ENCODE data around the gene PLD3.

The PLD3 gene

GRCh38 chr19:40335101-40335500 is 13.4 kb upstream of the PLD3 start:
- ATAC-seq: no peak

- ATAC-seq: no peak
These were observed 12.5 kb upstream of the PLD3 start for GRCh38 chr19:40335855-40336600.

- no peak for ATAC-seq
These were observed 11.9 kb upstream of the PLD3 start for GRCh38 chr19:40336601-40336900.

DNA sequence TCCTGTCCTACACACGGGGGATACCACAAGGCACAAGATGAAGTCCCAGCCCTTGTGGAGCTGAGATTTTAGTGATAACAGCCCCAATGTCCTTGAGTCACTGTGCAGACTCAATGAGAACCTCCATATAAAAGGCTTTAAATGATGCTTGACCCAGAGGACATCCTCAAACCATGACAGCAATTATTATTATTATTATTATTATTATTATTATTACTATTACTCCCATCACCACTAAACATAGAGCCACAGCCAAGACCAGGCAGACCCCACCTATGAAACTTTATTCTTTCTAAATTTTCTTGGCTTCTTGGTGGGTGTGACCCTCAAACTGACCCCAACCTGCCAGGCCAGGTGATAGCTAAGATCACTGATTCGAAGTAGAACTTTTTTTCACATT is 11.4 kb upstream of the PLD3 start:
- ATAC-seq: no peak

- ATAC-seq: no peak
These were observed 10.9 kb upstream of the PLD3 start for GRCh38 chr19:40337594-40337993.

GRCh38 chr19:40339018-40339728 is 9.3 kb upstream of the PLD3 start:
- ATAC-seq: no peak

DNA sequence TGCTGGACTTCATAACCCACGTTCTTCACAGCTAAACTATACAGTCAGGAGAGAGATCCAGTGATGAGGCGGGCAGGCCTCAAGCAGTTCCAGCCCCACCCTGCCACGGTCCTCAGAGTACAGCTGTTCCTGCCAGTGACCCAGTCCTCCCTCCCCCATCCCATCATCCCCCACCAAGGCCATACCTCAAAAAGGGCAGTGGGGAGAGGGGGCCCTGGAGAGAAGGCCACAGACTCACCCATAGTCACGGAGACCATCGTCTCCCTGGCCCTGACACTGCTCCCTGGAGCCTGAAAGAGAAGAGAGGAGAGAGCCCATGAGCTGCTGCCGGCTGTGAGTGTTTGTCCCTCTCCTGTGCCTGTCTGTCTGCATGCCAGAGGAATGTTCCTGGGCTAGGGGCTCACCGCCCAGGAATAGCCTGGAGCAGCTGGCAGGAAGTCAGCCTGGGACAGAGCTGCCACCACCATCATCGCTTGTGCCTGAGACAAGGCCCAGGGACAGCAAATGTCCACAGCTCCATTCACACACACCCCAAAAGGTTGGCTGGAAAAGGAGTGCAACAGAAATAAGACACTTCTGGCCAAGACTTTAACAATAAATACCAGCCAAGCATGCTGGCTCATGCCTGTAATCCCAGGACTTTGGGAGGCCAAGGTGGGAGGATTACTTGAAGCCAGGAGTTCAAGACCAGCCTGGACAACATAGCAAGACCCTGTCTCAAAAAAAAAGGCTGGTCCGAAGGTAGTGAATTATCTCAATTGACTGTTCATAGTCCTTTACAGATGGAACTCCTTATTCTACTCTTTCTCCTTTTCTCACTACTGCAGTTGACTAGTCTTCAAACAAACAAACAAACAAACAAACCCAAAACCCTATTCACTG is 6.7 kb upstream of the PLD3 start:
- no peak for ATAC-seq

- no peak for ATAC-seq
These were observed 5.7 kb upstream of the PLD3 start for GRCh38 chr19:40342644-40343311.

GRCh38 chr19:40344422-40344821 is 4.1 kb upstream of the PLD3 start:
- ATAC-seq: no peak

DNA sequence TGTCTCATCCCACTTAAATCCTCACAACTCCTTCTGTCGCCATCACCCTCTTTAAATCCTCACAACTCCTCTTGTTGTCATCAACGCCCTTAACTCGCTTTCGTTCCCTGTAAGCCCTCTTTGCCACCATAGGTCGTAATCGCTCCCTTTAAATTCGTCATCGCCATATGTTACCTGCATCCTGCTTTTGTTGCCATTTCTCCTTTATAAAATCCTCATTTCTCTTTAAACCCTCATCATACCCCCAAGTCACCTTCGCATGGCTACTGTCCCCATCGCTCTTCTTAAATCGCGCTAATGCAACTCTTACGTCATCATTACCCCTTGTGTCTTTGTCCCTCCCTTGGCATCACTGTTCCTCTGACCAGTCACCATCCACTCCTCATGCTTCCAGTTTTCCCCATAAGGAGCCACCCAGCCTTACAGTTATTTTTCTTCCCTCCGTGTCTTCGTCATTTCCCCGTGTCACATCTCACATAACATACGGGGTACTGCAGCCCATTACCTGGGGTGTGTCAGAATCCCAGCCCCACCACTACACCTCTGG is 539 bp downstream of the PLD3 start:
- no peak for ATAC-seq

DNA sequence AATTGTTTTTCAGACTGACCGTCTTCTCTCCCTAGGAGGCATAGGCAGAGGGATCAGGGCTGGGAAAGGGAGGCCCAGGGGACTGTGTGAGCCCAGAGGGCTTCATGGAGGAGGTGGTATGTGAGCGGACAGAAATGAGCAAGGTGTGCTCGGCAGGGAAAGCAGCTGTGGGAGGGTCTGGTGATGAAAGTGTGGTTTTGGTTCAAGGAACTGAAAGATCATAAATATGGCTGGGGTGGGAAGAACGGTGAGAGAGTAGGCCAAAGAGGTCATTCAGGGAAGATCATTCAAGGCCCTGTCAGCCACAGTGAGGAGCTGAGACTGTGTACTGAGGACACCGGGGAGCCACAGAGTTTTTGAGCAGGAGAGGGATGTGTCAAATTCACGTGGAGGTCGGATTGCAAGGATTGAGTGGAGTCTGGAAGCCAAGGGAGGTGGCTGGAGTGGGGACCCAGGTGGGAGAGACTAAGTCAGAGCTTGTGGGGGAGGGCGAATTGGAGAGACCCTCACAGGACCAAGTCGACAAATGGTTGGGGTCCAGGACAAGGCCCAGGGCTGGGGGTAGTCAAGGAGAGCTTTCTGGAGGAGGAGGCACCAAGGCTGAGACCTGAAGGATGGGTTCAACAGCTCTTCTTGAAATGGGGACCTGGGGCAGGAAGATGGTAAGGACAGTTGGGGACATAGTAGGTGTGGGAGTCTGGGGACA is 7.6 kb downstream of the PLD3 start:
- no peak for ATAC-seq

GRCh38 chr19:40356681-40357595 is 8.4 kb downstream of the PLD3 start:
- ATAC-seq: no peak

GRCh38 chr19:40357640-40358039 is 9.1 kb downstream of the PLD3 start:
- no peak for ATAC-seq

- ATAC-seq: peak; percentile 51 to 59
These were observed 10.3 kb downstream of the PLD3 start for GRCh38 chr19:40358773-40359172.

DNA sequence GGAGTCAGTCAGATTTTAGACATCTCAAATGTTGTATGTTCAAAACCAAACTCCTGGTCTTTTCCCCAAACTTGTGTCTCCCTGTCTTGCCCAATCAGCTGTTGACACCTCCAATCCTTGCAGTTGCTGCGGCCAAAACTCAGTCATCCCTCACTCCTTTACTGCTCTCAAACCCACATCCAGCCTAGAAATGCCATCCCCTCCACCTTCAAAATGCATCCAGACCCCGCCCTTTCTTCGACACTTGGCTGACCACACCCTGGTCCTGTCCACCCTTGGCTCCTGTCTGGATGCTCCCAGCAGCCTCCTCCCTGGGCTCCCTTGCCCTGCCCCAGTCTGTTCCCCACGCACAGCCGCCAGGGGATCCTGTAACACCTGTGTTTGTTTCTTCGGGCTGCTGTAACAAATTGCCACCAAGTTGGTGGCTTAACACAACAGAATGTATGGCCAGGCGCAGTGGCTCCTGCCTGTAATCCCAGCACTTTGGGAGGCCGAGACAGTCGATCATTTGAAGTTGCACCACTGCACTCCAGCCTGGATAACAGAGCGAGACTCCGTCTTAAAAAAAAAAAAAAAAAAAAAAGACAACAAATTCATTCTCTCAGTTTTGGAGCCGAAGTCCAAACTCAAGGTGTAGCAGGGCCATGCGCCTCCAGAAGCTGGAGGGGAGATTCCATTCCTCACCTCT is 11.7 kb downstream of the PLD3 start:
- no peak for ATAC-seq

GRCh38 chr19:40360708-40361241 is 12.3 kb downstream of the PLD3 start:
- no peak for ATAC-seq

DNA sequence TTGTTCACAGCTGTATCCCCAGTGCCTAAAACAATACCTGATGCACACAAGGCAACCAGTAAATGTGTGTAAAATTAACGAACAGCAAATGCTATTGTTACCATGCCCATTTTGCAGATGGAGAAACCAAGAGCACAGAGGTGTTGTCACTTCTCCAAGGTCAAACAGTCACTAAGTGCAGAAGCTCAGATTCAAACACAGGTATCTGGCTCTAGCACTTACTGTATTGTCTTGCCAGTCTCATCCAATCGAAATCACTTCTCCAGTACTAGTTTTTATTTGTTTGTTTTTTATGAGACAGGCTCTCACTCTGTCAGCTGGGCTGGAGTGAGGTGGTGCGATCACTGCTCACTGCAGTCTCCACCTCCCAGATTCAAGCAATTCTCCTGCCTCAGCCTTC is 13.7 kb downstream of the PLD3 start:
- ATAC-seq: no peak

- no peak for ATAC-seq
These were observed 14.6 kb downstream of the PLD3 start for GRCh38 chr19:40363069-40363468.

GRCh38 chr19:40365010-40365409 is 16.5 kb downstream of the PLD3 start:
- no peak for ATAC-seq

Data from activated CD4-positive, CD25-positive, alpha-beta regulatory T cell treated with anti-CD3 and anti-CD28 coated beads, Interleukin-2, amount 50 U/mL, for 24 hours (primary cell).